Panc1 (cell line): ENCODE measurements around the gene FYCO1. TPM values are rescaled to one million over a fixed set of nuclear protein-coding genes. Genes with fewer than 3 reads are reported as not detected.

Experiments
- ATAC-seq: fragments of 200-7000 bp; cut with Tn5 transposase; 2 replicates; pipeline ENCODE4 v1.9.1; 2020; ENCODE audit warnings: mild to moderate bottlenecking, moderate library complexity
- BruUV-seq: library from RNA; stranded (reverse); fragments of 400-500 nt; replicated peaks from 2 replicates; lab custom pipeline; 2021; lab: Mats Ljungman, UMichigan
- CTCF ChIA-PET: fragments of 300-600 bp; sonication (Branson Sonifier 250); formaldehyde crosslinking; loops from one replicate; lab custom pipeline; 2022; ENCODE audit warnings: antibody characterized with exemption; lab: Charles Lee
- POLR2A ChIA-PET: fragments of 300-600 bp; sonication (Branson Sonifier 250); formaldehyde crosslinking; loops from one replicate; lab custom pipeline; 2022; ENCODE audit warnings: antibody characterized with exemption; lab: Charles Lee
- DNase-seq: peaks from one replicate; pipeline ENCODE4 v3.0.0-alpha.2; 2010; ENCODE audit warnings: low read depth, low spot score
- H3K27ac ChIP-seq: 2 replicates; pipeline ENCODE4 v1.5.1; 2011; ENCODE audit warnings: mild to moderate bottlenecking, low read length, inconsistent platforms
- H3K27me3 ChIP-seq: fragments of 200-500 bp; sonication (Bioruptor generic); 2 replicates; pipeline ENCODE4 v1.6.0; 2014; ENCODE audit warnings: low read length, inconsistent platforms; ENCODE audit not compliant: control insufficient read depth, insufficient read depth
- H3K36me3 ChIP-seq: fragments of 200-500 bp; sonication (Bioruptor generic); 2 replicates; pipeline ENCODE4 v1.5.1; 2014; ENCODE audit warnings: inconsistent platforms, mild to moderate bottlenecking, low read length, moderate library complexity; ENCODE audit not compliant: control insufficient read depth, insufficient read depth
- H3K4me1 ChIP-seq: 2 replicates; pipeline ENCODE4 v1.5.1; 2011; ENCODE audit warnings: inconsistent platforms, mild to moderate bottlenecking, low read length, moderate library complexity; ENCODE audit not compliant: control insufficient read depth, insufficient read depth
- H3K4me3 ChIP-seq, 2 experiments: 2 replicates each; pipeline ENCODE4 v1.5.1; 2011 to 2012; ENCODE audit warnings: low read depth in 2 of 2, low read length in 2 of 2, mild to moderate bottlenecking in 2 of 2, inconsistent platforms in 1 of 2, moderate library complexity in 1 of 2
- H3K9me3 ChIP-seq: fragments of 200-500 bp; sonication (Bioruptor generic); 2 replicates; pipeline ENCODE4 v1.5.1; 2014; ENCODE audit warnings: low read depth, mild to moderate bottlenecking, inconsistent platforms, low read length, moderate library complexity; ENCODE audit not compliant: control insufficient read depth, insufficient read depth
- CTCF ChIP-seq: fragments of 450-650 bp; IDR thresholded peaks from 2 replicates; pipeline ENCODE4 v1.5.1; 2017; ENCODE audit warnings: mild to moderate bottlenecking
- POLR2AphosphoS5 ChIP-seq: IDR thresholded peaks from 2 replicates; pipeline ENCODE4 v1.6.1; 2012; ENCODE audit warnings: mild to moderate bottlenecking, low read depth, low read length, moderate library complexity
- REST ChIP-seq, 2 experiments: IDR thresholded peaks; 2 replicates each; pipeline ENCODE4 v1.6.1; 2011 to 2012; ENCODE audit warnings: low read depth in 2 of 2, control low read depth in 1 of 2, low read length in 1 of 2, mild to moderate bottlenecking in 1 of 2, moderate library complexity in 1 of 2; ENCODE audit not compliant: insufficient read depth in 1 of 2
- SIN3A ChIP-seq: IDR thresholded peaks from 2 replicates; pipeline ENCODE4 v1.6.1; 2012; ENCODE audit warnings: low read depth, mild to moderate bottlenecking, low read length, moderate library complexity, borderline replicate concordance; ENCODE audit not compliant: insufficient read depth
- TCF7L2 ChIP-seq: IDR thresholded peaks from 2 replicates; pipeline ENCODE4 v1.6.1; 2011; ENCODE audit warnings: mild to moderate bottlenecking, low read depth, low read length, inconsistent platforms
- in situ Hi-C: cut with HindIII; loops from 2 replicates; pipeline ENCODE4 v1.10.0; 2016; ENCODE audit warnings: low sequenced_read_pairs, low pct_unique_long_range_greater_than_20kb
- intact Hi-C: fragments of 100-400 bp; cut with micrococcal nuclease; formaldehyde crosslinking; loops from one replicate; pipeline ENCODE4 v1.10.0; 2022; ENCODE audit not compliant: unreplicated experiment
- total RNA-seq: library from RNA; stranded (reverse); gene quantifications from one replicate; pipeline ENCODE4 v1.2.1, GENCODE V29; 2021; ENCODE audit not compliant: unreplicated experiment

FYCO1 gene
- total RNA-seq, 1 experiment from 2014 or later: 8.7 TPM

GRCh38 chr3:45946307-45946706, 49.3 kb downstream of the FYCO1 start:
- CTCF ChIA-PET: no interaction called here
- Histone ChIP-seq H3K4me3 (no peak overlapping the region), H3K27ac (no peak overlapping the region), H3K9me3 (no peaks in the 10 kb centered on the region), H3K27me3 (no peaks in the 10 kb centered on the region), H3K36me3 (no peaks in the 10 kb centered on the region), H3K4me1 (no peaks in the 10 kb centered on the region)
- BruUV-seq: no TSS peak
- intact Hi-C loops (no loop called here), in situ Hi-C loops (no loop called here)
- TF ChIP-seq POLR2AphosphoS5: no peak
- no peak for TF ChIP-seq CTCF
- TF ChIP-seq REST (IDR thresholded peaks at IDR 0.05; ENCODE audit: insufficient read depth in 1 of 2, low read depth in 2 of 2, low read length in 1 of 2): no peak
- TF ChIP-seq TCF7L2: no peak
- no peak for TF ChIP-seq SIN3A
- ATAC-seq (no peak), DNase-seq (no peak)
- POLR2A ChIA-PET: no interaction called here

- no peak overlapping the region for H3K4me3 ChIP-seq
- H3K9me3 ChIP-seq: no peaks in the 10 kb centered on the region
- H3K27ac ChIP-seq: no peak overlapping the region
- in situ Hi-C loops: no loop called here
- no peak for ATAC-seq
- intact Hi-C loops: no loop called here
- ChIA-PET POLR2A (no interaction called here), CTCF (no interaction called here)
- H3K27me3 ChIP-seq: no peaks in the 10 kb centered on the region
- H3K4me1 ChIP-seq: no peaks in the 10 kb centered on the region
- DNase-seq: no peak
- H3K36me3 ChIP-seq: no peaks in the 10 kb centered on the region
- BruUV-seq: no TSS peak
- TF ChIP-seq TCF7L2: no peak
- TF ChIP-seq SIN3A: no peak
- TF ChIP-seq CTCF: no peak
- no peak for TF ChIP-seq REST (IDR thresholded peaks at IDR 0.05; ENCODE audit: insufficient read depth in 1 of 2, low read depth in 2 of 2, low read length in 1 of 2)
- TF ChIP-seq POLR2AphosphoS5: no peak
Measured at GRCh38 chr3:45944830-45945620, 50.6 kb downstream of the FYCO1 start.
